ENCODE measurements around the gene ARHGAP44.

DNA sequence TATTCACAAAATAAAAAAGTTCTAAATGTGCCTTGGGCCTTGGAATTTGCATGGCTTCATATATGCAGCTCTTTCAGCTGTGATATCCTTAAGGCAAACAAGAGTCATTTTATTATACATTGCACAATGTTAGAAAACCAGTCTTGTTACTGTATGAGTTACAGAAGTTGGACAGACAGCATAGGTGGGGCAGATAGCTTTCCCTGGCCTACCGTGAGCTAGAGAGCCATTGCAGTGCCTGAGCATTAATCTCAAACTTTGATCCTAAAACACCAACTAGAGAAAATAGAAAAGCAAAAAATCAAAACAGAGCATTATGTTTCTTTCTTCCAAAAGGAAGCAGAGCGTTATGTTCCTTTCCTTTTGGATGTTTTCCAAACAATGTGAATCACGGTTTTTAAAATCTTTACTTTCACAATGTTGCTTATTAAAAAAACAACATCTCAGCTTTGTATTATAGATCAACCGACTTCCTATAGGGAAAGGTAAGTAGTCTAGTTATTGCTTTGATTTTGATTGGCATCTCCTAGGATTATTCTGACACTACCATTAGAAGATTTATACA, 32.2 kb downstream of the ARHGAP44 start:
- TF ChIP-seq SP1 (IDR thresholded peaks at IDR 0.05; ENCODE audit: low read depth) (no peak), CBX3 (IDR thresholded peaks at IDR 0.05; ENCODE audit: low read depth) (no peak), POLR2A (IDR thresholded peaks at IDR 0.05; ENCODE audit: borderline replicate concordance, extremely low read depth, insufficient read depth, insufficient read length) (no peak), SIN3A (IDR thresholded peaks at IDR 0.05; ENCODE audit: low read depth) (no peak), ZFX (IDR thresholded peaks at IDR 0.05) (no peak), EGR1 (IDR thresholded peaks at IDR 0.05; ENCODE audit: low read depth) (no peak), EZH2 (IDR thresholded peaks at IDR 0.05) (no peak), RAD21 (IDR thresholded peaks at IDR 0.05; ENCODE audit: low read depth) (no peak), CEBPB (IDR thresholded peaks at IDR 0.05; ENCODE audit: low read depth) (no peak), YY1 (IDR thresholded peaks at IDR 0.05; ENCODE audit: extremely low read depth, insufficient replicate concordance, low read depth, low read length) (no peak)
- TF ChIP-seq, protein P1, sequence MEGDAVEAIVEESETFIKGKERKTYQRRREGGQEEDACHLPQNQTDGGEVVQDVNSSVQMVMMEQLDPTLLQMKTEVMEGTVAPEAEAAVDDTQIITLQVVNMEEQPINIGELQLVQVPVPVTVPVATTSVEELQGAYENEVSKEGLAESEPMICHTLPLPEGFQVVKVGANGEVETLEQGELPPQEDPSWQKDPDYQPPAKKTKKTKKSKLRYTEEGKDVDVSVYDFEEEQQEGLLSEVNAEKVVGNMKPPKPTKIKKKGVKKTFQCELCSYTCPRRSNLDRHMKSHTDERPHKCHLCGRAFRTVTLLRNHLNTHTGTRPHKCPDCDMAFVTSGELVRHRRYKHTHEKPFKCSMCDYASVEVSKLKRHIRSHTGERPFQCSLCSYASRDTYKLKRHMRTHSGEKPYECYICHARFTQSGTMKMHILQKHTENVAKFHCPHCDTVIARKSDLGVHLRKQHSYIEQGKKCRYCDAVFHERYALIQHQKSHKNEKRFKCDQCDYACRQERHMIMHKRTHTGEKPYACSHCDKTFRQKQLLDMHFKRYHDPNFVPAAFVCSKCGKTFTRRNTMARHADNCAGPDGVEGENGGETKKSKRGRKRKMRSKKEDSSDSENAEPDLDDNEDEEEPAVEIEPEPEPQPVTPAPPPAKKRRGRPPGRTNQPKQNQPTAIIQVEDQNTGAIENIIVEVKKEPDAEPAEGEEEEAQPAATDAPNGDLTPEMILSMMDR (IDR thresholded peaks at IDR 0.05 in 2 of 3, conservative IDR thresholded peaks at IDR 0.05 in 1 of 3; ENCODE audit: borderline replicate concordance in 1 of 3, insufficient read depth in 1 of 3, low read depth in 2 of 3, low read length in 2 of 3) = no peak
- TF ChIP-seq, protein P2, sequence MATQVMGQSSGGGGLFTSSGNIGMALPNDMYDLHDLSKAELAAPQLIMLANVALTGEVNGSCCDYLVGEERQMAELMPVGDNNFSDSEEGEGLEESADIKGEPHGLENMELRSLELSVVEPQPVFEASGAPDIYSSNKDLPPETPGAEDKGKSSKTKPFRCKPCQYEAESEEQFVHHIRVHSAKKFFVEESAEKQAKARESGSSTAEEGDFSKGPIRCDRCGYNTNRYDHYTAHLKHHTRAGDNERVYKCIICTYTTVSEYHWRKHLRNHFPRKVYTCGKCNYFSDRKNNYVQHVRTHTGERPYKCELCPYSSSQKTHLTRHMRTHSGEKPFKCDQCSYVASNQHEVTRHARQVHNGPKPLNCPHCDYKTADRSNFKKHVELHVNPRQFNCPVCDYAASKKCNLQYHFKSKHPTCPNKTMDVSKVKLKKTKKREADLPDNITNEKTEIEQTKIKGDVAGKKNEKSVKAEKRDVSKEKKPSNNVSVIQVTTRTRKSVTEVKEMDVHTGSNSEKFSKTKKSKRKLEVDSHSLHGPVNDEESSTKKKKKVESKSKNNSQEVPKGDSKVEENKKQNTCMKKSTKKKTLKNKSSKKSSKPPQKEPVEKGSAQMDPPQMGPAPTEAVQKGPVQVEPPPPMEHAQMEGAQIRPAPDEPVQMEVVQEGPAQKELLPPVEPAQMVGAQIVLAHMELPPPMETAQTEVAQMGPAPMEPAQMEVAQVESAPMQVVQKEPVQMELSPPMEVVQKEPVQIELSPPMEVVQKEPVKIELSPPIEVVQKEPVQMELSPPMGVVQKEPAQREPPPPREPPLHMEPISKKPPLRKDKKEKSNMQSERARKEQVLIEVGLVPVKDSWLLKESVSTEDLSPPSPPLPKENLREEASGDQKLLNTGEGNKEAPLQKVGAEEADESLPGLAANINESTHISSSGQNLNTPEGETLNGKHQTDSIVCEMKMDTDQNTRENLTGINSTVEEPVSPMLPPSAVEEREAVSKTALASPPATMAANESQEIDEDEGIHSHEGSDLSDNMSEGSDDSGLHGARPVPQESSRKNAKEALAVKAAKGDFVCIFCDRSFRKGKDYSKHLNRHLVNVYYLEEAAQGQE (IDR thresholded peaks at IDR 0.05; ENCODE audit: low read depth) = no peak
- TF ChIP-seq, protein P3, sequence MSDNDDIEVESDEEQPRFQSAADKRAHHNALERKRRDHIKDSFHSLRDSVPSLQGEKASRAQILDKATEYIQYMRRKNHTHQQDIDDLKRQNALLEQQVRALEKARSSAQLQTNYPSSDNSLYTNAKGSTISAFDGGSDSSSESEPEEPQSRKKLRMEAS (IDR thresholded peaks at IDR 0.05) = no peak
